GM21717 (cell line): ENCODE measurements around the gene ISOC1.

Experiments used
- ATAC-seq: cut with Tn5 transposase; IDR thresholded peaks from one replicate; pipeline ENCODE4 v1.9.1; 2021; ENCODE audit warnings: mild to moderate bottlenecking, moderate library complexity; ENCODE audit not compliant: unreplicated experiment

Gene ISOC1

DNA sequence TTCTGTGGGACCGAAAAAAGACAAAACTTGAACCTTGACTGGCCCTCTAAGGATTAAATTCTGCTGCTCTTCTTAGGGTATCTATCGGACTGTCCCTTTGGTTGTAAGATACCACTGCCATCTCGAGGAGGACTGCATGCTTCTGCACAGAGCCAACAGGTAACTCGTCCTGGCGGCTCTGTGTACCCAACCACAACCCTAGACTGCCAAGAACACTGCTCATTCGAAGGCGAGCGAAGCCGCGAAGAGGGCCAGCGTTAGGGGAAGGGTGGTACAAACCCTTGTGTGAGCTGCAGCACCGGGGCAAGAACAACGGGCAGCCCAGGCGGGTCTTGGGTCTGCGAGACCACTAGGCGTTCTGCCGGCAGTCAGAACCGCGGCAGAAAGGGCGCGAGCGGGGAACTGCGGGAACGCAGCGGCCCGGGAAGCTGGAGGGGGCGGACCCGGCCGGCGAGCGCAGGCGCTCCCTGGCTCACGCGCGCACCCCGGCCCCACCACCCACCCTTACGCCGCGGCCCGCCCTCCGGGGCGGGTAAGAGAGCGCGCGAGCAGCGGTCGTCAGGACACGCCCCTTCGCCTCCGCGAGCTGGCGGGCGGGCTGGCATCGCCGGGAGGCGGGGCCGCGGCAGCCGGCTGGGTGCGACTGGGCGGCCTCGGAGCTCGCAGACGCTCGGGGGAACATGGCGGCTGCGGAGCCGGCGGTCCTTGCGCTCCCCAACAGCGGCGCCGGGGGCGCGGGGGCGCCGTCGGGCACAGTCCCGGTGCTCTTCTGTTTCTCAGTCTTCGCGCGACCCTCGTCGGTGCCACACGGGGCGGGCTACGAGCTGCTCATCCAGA, at the start of gene ISOC1:
Gene ISOC1 (plus strand): TSS at position 663 of the 837 bp plus-strand sequence. CDS start 18 bp downstream, at position 681.
- peak; percentile 90 for ATAC-seq

DNA sequence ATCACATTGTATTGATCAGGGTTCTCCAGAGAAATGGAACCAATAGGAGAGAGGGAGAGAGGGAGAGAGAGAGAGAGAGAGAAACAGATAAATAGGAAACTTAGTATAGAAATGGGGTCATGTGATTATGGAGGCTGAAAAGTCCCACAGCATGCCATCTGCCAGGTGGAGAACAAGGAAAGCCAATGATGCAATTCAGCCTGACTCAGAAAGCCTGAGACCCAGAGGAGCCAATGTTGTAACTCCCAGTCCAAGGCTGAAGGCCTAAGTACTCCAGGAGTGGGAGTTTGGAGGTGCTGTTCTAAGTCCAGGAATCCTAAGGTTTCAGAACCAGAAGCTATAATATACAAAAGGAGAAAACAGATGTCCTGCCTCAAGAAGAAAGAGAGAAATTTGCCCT, 48.4 kb upstream of the ISOC1 start:
- ATAC-seq: no peak

DNA sequence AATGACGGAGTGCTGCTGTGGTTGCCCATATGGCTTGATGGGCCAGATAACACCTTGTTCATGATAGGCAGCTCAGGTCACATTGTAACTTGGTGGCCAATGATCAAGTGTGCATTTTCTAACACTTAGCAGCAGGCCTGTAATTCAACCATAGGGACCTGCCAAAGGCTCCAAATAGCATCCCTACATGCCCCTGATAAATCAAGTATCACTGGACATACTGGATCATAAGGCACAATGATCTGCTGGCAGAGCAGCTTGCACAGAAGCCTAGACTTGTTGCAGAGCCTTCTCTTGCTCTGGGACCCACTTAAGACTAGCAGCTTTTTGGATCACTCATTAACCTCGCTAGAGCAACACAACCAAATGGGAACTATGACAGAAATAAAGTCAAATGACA, 46.0 kb upstream of the ISOC1 start:
- no peak for ATAC-seq

DNA sequence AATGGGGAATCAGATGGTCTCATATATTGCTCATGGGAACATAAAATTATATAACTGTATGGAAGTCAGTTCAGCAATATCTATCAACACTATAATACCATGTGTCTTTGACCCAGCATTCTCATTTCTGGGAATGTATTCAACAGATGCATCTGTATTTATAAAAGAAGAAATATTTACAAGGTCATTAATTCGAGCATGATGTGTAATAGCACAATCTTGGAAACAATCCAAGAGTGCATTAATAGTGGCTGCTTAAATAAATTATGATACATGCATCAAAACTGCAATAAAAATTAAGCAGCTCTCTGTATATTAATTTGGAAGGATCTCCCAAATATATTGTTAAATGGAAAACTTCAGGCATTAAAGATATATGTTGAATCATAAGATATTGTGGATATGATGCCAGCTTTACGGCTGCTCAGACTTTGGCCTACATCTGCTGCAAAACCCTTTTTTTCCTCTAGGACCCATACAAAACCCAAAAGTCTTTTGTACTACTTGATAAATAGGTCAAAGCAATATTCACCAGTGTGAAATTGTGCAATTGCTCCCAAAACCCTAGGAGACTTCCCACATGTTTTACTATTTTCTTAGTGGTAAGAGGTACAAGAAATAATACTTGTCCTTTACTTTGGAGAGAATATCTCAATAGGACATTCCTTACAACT, 45.3 kb upstream of the ISOC1 start:
- no peak for ATAC-seq

DNA sequence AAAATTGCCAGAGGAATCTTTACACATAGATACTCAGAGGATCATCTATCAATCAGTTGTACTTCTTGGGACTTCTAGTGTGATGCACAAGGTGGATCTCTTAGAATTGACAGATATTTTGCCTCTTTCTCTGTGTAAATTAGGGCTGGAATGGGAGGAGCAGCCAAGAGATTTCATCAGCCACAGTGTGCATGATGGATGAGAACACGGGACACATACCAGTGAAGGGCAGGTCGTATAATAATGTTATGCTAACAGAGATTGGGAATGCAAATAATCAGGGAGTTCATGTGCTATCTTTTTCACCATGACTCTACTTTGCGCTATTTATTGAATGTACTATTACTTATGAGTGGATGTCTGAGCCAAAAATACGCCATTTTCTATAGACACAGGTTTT, 43.3 kb upstream of the ISOC1 start:
- no peak for ATAC-seq

DNA sequence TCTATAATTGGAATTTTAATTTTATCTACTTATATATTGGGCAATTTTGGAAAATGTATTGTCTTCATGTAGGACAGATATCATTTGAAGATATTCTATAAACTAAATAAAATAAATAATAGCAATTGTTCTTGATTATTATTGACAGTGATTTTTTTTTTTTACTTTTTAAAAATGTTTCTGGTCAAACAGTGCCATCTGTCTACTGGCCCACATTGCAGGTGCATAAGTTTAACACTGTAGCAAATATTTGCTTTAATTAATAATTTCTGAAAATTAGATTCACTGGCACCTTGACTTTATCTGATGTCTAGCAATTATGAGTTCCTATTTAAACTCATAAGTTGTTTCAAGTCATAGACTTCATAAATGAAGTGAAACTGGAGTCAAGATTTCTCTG, 41.1 kb upstream of the ISOC1 start:
- ATAC-seq: no peak

DNA sequence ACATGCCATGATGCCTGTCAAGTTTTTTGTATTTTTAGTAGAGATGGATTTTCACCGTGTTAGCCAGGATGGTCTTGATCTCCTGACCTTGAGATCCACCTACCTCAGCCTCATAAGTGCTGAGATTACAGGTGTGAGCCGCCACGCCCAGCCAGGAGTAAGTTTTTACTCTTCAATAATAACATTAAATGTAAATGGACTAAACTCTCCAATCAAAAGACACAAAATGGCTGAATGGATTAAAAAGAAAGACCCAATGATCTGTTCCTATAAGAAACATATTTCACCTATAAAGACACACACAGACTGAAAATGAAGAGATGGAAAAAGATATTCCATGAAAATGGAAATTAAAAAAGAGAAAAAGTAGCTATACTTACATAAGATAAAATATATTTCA, 37.2 kb upstream of the ISOC1 start:
- no peak for ATAC-seq

DNA sequence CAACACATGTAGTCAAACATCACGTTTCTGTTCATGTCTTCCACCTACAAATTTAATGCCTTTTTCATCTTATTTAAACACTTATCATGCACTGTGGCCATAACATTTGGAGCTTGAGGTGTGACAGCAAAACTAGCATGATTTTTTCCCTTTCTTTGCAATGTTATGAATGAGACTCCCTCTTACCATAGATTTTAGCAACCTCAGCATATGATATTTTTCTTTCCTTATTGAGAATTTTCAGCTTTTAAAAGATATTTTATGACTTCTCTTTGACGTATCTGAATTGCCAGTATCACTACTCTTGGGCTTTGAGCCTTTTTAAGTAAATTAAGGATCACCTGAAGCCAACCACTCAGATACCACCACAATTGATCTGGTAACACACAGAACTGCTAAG, 32.7 kb upstream of the ISOC1 start:
- no peak for ATAC-seq

DNA sequence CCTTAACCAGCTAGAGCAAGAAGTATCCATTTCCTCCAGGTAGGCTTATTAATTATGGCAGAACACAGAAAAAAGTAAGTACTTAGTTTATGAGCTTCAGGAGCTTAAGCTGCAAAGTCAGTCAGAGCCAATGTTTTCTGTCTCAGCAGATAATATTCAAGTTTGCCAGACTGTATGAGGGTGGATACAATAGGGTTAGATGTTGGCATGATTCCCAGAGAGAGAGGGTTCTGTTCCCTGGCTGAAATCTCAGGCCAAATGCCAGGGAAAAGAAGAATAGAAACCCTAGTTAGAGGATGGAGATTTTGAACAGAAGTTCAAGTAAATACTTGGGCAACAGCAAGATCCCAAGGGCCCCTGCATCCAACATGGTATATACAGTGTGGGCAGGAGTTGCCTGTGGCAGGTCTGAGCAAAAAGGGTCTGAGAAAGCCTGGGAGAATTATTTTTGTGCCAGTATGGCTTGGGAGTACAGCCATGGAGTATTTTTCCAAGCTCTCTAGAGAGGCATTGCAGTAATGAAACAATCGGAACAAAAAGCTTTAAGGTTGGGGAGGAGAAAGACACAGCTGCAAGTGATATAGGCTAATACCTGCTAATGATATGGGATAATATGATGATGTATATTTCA, 31.0 kb upstream of the ISOC1 start:
- no peak for ATAC-seq

DNA sequence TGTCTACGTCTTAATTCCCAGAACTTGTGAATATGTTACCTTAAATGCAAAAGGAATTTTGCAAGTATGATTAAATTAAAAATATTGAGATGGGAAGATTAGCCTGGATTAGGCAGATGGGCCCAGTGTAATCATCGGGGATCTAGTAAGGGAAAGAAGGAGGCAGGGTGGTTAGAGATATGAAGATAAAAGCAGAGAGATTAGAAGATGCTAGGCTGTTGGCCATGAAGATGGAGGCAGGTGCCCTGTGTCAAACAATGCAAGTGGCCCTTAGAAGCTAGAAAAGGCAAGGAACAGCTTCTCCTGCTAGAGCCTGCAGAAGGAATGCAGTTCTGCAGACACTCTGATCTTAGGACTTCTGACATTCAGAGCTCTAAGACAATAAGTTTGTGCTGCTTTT, 28.8 kb upstream of the ISOC1 start:
- no peak for ATAC-seq

DNA sequence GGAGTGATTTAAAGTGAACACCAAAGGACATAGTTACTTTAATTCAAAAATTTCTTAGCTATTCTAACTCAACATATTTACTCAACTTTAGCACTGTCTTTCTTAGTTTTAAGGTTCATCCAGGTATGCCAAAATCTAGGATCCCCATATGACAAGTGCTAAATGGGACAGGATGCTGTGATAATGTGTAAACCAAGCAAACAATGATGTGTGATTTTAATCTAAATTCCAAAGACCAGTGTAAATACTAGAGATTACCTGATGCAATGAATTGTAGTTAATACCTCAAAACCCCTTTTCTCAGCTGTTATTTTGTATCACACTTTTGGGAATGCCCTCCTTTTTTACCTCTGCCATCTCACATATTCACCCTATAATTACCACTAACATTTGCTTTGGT, 26.8 kb upstream of the ISOC1 start:
- ATAC-seq: no peak

DNA sequence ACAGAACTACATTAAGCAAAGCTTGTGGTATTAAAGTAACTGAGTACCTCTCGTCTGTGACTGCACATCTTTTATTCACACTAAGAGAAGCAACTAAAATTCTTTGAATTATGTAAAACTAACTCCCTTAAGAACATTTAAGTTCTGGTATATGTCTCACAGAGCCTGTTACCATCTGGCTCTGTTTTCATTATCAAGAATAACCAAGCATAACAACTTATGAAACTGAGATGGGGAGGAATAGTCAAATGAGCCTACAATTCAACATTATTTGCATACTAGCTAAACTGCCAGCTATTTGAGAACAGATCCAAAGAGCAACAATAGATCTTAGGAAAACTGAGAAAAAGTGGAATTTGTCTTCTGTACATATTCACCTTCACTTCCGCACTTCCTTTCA, 25.3 kb upstream of the ISOC1 start:
- no peak for ATAC-seq

DNA sequence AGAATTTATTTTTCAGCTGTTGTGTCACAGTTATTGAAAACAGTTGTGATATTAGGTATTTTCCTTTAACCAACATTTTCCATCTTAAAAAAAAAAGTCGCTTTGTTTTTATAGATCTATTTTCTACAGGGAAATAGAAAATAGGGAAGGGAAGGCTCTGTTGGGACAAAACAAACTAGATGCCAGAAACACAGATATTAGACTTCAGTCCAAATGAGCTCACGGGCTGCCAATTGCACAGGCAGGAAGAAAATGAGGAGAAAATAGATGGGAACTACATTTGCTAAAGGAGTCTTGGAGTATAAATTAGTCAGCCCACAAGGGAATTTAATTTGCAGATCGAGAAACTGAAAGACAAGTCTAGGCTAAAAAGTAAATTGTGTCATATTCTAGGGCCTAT, 21.4 kb upstream of the ISOC1 start:
- ATAC-seq: no peak

DNA sequence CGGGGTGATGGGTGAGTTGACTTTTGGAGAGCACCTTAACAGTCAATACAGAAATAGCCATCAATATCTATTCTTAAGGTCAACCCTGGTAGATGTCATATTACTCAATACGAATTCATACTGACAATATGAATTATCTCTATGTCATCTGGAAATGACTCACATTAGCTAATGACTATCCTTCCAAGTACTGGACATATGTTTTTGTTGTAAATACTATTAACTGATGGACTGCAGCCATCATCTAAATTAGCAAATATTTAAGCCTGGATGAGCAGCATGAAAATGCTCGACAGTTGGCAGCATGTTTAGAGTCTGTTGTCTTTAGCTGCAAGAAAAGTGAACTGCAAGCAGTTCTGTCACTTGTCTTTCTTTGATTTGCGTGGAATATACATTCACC, 19.6 kb upstream of the ISOC1 start:
- no peak for ATAC-seq

DNA sequence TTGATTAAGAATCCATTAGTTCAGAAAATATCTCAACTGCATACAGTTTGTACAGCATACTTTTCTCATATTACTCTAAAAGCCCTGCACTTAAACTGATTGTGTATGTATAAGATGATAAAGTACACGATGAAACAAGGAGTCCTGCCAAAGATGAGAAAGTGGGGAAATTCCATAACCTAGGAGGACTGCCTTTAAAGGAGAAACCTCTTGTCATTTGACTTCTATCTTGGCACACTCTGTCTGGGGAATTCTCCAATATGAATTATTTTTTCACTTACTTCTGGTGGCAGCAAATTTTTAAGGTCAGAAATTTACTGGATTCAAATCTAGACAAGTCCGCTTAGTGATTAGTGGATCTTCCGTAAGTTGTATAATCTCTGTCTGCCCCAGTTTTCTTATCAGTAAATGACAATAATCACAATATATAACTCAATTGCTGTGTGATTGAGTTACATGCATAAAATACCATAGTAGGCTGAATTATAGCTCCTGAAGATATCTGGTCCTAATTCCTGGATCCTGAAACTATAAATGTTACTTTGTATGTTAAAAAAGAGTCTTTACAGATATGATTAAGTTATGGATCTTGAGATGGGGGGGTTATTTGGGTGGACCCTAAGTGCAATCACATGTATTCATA, 17.0 kb upstream of the ISOC1 start:
- ATAC-seq: no peak

DNA sequence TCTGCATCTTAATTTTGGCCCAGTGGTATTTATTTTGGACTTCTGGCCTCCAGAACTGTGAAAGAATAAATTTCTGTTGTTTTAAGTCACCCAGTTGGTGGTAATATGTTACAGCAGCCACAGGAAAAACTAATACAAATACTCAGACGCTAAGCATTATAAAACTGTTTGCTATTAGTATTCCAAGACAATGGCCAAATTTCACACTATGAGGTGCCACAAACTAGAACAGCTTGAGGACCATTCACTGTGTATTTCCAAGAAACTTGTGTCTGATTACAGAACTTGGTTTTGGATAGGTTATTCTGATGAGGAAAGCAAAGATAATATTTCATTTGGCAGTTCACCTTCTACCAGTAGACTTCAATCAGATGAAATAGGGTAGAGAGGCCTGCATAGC, 16.3 kb upstream of the ISOC1 start:
- no peak for ATAC-seq

DNA sequence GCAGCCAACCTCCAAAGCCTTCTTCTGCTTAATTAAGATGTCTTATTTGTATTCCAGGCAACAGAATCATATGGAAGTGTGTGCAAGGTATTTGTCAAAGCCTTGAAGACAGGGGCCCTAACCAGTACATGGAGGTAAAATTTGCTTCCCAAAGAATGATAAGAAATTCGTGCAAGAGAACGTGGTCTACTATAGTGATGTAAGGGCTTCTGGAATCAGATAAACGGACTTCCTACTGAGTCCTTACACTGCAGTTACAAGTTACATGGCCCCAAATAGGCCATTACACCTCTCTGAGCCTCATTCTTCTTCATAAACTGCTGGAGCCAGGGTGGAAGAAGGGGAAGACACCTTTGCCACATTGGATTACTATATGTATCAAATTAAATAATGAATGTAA, 15.9 kb upstream of the ISOC1 start:
- ATAC-seq: no peak

DNA sequence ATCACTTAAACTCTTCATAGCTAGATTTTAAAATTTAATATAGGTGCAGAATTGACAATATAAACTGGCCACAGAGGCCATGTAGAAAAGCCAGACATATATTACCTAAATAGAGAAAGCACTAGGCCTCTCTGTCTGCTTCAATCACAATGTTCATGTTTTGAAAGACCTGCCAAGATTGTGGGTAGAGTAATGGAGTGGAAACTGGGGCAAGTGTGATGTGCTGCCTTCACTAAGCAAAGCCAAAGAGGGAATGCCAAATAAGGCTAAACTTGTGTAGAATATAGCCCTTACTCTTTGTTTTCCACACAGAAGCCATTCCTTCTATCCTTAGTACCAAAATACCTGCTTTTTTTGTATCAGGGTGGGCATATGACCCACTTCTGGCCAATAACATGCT, 15.1 kb upstream of the ISOC1 start:
- no peak for ATAC-seq

DNA sequence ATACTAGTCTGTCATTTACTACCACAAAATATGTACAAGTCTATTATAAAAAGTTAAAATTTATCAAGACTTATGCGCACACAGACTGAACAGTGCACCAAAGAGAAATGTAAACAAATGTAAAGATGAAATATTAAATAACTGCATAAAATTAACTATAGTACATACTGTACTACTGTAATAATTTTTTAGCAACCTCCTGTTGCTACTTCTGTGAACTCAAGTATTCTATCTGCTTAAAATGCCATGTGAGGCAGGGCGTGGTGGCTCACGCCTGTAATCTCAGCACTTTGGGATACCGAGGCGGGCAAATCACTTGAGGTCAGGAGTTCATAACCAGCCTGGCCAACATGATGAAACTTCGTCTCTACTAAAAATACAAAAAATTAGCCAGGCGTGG, 13.8 kb upstream of the ISOC1 start:
- ATAC-seq: no peak

DNA sequence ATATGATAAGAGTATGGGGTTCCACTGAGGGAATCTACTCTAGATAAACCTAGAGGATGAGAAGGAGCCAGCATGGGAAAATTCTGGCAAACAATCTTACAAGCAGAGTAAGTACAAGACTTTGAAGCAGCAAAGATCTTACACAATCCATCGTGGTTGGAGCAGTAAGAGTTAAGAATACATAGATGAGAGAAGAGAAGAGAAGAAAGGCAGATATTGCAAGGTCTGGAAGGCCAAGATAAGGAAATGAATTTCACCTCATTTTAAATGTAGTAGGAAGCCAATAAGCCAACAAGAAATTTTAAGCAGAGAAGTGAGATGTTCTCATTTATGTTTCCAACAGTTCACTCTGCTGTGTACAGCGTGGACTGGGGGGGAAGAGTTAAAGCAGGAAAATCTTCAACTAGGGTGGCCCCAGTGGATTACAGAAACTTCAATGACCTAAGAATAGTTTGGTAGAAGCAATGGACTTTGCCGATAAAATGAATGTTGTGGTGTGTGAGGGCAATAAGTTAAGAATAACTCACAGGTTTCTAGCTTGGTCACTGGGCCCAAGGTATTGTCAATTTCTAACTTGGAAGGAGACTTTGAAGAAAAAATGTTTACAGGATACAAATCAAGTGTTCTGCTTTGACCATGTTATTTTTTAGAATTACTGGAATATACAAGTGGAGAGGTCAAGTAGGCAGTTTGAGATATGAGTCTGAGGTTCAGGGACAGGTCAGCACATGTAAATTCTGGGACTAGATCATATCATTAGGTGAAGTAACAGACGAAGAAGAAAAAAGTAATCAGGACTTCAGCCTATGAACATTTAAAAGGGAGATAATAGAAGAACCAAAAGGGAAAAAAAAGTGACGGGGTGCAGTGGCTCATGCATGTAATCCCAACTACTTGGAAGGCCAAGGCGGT, 12.1 kb upstream of the ISOC1 start:
- no peak for ATAC-seq
